H1 (cell line): ENCODE measurements around the gene CD4. TPM values are rescaled to one million over a fixed set of nuclear protein-coding genes. Genes with fewer than 3 reads are reported as not detected.

Experiments used
- CHD7 ChIP-seq: fragments of 300-600 bp; sonication (generic); IDR thresholded peaks from 2 replicates; pipeline ENCODE4 v1.7.1; 2012; ENCODE audit warnings: low read length, moderate library complexity, mild to moderate bottlenecking, inconsistent platforms; ENCODE audit not compliant: insufficient replicate concordance
- E2F6 ChIP-seq: IDR thresholded peaks from 2 replicates; pipeline ENCODE4 v1.6.1; 2012; ENCODE audit warnings: inconsistent platforms
- POLR2A ChIP-seq, 2 experiments: IDR thresholded peaks; 1 replicate in 1 of 2; 2 replicates in 1 of 2; pipeline ENCODE4 v1.6.1; 2011; ENCODE audit warnings: low read depth in 2 of 2, low read length in 2 of 2, mild to moderate bottlenecking in 2 of 2; ENCODE audit errors: control extremely low read depth in 1 of 2
- POLR2AphosphoS5 ChIP-seq: IDR thresholded peaks from 2 replicates; pipeline ENCODE4 v1.6.1; 2011; ENCODE audit warnings: low read depth, low read length
- POU5F1 ChIP-seq: IDR thresholded peaks from 2 replicates; pipeline ENCODE4 v1.6.1; 2011; ENCODE audit warnings: low read depth, mild to moderate bottlenecking, low read length, moderate library complexity
- RAD21 ChIP-seq, 2 experiments: IDR thresholded peaks in 1 of 2; conservative IDR thresholded peaks in 1 of 2; 2 replicates each; pipeline ENCODE4 v1.6.1; 2011; ENCODE audit warnings: low read depth in 2 of 2, low read length in 2 of 2, improper control_type of control experiment in 1 of 2, inconsistent platforms in 1 of 2, mild to moderate bottlenecking in 1 of 2, moderate library complexity in 1 of 2
- polyA plus RNA-seq, 7 experiments: library from polyadenylated mRNA; depleted of rRNA in 3 of 7; stranded (reverse) in 5 of 7; unstranded in 2 of 7; fragments of >200 nt in 5 of 7; fragments of 200-250 nt in 2 of 7; gene quantifications; 1 replicate in 5 of 7; 2 replicates in 1 of 7; 4 replicates in 1 of 7; pipeline versions ENCODE4 v1.2.1 to v1.2.3, GENCODE V29; 2011 to 2013; ENCODE audit warnings: missing spikeins in 2 of 7, mixed read lengths in 2 of 7
- total RNA-seq: library from RNA; stranded (reverse); fragmentation: NEBNext Ultra II Directional; extraction: Animal tissue kit (Norgen Biotek cat#: 25700); gene quantifications from 2 replicates; pipeline ENCODE4 v1.2.1, GENCODE V29; 2021

Gene CD4
- total and polyA plus RNA-seq, 2 of the 8 experiments (the other 6 are each of a cell fraction or from before 2014, with no cell fraction given): 3.4 to 5.1 TPM

- TF ChIP-seq RAD21 (IDR thresholded peaks at IDR 0.05 in 1 of 2, conservative IDR thresholded peaks at IDR 0.05 in 1 of 2; ENCODE audit: low read depth in 2 of 2, low read length in 2 of 2) (no peak), POU5F1 (no peak), E2F6 (no peak), POLR2AphosphoS5 (peak; percentile 38; the same call in 1 of the 2 replicates), POLR2A (IDR thresholded peaks at IDR 0.05; ENCODE audit: control extremely low read depth in 1 of 2, low read depth in 2 of 2, low read length in 2 of 2) (peak in 1 of 2 experiments; percentile 38; a peak in 1 of 3 replicates), CHD7 (no peak)
Observed at GRCh38 chr12:6745741-6746525, 43.4 kb upstream of the CD4 start (continued).
